ENCODE data around the gene ESYT2.

GRCh38 chr7:158856883-158857668 lies 27.8 kb upstream of the ESYT2 start:
- no peak for TF ChIP-seq POLR2A (IDR thresholded peaks at IDR 0.05)
- TF ChIP-seq CTCF (IDR thresholded peaks at IDR 0.05) = no peak

Measured in uterus (tissue), 2 donors.